NCI-H69 (cell line): ENCODE results near the gene CNTNAP5.

ENCODE experiments used
- DNase-seq: peaks from one replicate; lab custom pipeline; 2025; lab: John Stamatoyannopoulos, UW

The CNTNAP5 gene

DNA sequence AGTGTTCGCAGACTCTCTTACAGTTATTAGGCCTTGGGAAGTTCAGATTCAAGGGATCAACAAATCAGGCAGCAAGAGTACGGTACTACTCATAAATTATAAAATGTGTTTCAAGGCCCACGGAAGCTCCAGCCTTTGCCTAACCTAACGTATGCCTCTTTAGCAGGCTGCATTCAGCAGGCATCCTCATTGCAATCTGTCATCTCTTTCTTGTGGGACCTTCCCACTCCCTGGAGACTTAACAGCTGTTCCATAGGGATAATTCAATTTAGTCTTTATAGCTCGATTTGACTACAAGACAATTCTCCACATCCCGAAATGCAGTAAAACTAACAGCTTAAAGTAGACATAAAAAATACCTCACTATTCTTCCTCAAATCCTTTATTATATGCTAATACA is 453.7 kb downstream of the CNTNAP5 start:
- DNase-seq = no peak

DNA sequence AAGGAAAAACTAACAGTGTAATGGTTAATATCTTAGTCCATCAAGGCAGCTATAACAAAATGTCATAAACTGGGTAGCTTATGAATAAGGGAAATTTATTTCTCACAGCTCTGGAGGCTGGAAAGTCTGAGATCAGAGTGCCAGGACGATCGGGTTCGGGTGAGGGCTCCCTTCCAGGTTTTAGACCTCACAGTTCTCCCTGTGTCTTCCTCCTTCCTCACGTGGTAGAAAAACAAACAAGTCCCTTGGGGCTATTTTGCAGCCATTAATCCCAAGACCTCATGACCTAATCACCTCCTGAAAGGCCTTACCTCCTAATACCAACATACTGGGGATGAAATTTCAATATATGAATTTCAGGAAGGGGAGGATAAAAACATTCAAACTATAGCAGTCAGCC is 455.9 kb downstream of the CNTNAP5 start:
- no peak for DNase-seq

DNA sequence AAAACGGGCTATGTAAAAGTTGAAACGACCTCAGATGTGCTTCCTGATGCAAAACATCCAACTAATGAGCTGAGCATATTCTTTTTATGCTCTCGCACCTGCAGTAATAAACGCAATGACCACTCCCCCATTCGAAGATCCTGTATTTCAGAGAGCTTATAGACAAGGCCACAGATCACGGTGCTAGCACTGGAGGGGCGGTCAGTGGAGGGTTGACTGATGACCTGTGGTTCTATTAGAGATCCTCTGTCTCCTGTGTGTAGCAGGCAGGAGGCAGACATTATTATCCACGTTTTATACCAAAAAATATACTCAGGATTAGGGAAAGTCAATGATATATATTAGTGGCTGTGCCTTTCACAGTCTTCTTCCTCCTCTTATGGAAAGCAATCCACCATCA is 457.0 kb downstream of the CNTNAP5 start:
- no peak for DNase-seq

DNA sequence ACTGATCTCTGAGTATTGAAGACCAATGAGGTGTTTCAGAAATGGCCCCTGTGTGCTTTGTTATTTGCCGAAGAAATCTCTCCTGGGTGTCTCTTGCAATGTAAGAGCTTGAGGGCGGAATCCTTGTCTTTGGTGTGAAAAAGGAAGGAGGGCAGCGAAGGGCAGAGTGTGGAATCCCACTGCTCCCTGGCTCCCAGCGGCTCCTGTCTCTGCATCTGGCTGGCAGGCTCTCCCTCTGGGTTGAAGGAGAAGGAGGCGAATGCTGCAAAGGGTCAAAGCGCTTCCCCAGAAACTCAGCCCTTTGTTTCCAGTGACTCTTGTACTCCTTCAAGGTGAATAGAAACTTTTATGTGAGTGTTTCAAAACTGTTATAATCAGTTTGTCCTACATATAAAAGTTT is 457.5 kb downstream of the CNTNAP5 start:
- DNase-seq = no peak

DNA sequence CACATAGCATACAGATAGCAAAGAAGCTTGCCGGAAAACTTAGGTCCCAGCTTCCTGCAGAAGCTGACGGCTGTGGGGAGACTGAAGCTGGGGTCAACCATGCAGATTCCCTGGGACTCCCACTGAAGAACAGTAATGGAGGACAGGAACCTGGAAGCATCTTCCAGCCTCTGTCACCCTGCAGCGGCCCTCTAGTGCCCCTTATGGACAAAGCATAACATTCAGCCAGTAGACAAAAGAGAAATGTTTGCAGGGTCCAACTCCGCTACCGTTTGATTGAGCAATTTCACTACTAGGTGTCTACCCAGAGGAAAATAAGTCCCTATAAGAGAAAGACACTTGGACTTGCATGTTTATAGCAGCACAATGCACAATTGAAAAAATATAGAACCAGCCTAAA is 460.6 kb downstream of the CNTNAP5 start:
- DNase-seq = no peak

DNA sequence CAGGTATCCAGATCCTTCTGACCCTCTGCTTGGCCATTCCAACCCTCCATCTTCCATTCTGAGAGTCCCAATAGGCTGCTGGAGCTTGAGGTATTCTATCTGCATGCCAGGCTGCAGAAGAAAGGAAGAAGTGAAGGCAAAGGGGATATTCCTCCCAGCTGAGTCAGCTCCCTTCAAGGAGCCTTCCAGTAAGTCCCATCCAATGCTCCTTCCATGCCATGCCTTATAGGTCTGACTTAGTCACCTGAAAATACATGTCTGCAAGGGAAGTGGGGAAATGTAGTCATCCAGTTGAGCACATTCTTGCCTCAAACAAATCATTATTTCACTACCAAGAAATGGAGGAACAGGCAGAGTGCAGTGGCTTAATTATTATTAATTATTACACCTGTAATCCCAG is 464.6 kb downstream of the CNTNAP5 start:
- DNase-seq = no peak

DNA sequence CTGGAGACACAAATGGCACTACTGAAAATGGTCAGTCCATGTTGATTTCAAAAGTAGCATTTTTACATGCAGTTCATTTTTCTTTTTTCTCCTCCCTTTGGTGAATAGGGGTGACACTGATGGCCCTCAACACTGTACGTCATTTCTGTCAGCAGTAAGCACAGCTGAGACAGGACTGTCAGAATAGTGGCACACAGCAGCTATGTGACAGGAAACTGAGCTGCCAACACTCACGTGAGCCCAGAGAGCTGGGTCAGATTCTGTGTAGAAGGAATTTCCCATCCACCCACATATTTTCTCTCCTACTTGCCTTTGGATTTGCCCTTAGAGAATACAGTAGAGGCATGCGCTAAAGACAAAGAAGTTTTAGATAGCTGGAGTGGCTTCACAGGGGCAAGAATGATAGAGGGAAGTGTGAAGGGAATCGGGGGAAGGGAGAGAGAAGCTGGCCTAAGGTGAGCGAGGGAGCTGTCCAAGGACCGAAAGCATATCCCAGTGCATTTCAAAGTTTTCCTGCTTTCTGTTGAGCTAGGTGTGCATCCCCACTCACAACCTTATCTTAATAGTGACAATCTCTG is 476.6 kb downstream of the CNTNAP5 start:
- no peak for DNase-seq

DNA sequence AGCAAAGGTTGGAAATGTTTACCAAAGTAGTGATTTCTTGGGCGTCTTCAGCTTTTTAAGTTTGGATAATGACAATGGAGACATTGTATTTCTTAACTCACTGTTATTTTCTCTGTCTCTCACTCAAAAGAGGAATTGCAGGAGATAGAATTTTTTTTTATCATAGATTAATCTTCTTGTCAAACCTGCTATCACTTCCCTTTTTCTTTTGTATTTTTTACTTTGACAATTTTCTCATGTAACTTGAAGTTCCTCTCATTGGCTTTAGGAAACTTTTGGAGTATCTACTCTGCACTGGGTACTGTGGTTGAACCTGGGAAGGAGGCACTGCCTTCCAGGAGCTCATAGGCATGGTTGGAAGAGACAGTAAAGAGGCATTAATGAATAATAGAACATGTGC is 489.1 kb downstream of the CNTNAP5 start:
- DNase-seq = no peak

DNA sequence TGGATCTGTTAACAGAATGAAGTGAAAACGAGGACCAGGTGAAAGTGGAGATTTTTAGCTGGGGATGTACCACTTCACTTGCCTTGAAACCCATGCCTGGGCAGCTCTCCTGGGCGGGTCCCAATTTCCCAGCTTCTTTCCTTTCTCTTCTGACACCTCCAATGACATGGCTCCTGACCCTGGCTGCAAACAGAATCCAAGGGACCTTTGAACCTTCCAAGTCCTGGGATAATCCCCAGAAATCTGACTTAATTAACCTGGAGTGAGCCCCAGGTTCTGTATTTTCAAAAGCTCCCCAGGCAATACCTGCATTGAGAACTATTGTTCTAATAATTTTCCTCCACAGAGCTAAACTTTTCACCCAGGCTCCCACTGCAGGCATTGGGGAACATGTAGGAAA is 495.9 kb downstream of the CNTNAP5 start:
- DNase-seq = no peak

DNA sequence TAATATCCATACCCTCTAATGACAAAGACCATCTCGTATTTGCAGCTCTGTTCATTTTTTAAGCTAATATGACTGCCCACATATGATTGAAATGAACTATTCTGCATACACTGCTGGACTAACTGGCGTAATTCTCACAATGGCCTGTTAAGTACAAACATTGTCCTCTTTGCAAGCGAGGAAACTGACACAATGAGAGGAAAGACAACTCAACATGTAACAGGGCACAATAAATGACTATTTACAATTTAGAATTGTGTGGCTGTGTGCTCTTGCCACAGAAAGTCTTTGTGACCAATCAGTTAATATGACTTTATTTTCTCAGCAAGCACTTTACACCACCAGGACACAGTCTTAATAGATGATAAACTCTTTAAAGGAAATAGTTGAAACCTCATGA is 498.0 kb downstream of the CNTNAP5 start:
- no peak for DNase-seq

DNA sequence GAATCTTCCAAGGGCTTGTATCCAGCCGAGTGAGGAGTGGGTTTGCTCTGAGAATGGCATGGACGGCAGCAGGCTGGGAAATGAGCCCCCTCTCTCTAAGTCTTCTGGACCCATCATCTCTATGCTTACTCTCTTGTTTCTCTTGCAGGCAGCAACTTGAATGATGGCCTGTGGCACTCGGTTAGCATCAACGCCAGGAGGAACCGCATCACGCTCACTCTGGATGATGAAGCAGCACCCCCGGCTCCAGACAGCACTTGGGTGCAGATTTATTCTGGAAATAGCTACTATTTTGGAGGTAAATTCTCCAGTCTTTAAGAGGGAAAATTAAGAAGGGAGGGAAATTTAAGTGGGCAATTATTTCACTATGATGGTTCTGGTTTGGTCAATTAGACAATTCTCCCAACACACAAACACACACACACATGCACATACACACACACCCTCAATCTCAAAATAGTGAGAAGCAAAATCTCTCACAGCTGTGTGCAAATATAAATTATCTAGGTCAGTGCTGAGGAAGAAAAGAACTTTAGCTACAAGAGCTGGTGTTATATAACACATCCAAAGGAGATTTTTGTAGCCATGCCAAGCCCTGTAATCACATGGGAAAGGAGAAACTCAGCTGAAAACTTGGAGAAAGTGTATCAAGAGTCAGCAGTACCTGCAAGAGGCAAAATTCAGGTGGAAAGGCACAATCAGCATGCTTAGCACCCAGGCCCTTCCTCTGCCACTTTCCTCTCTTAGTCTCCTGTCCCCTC is 499.2 kb downstream of the CNTNAP5 start:
- no peak for DNase-seq

DNA sequence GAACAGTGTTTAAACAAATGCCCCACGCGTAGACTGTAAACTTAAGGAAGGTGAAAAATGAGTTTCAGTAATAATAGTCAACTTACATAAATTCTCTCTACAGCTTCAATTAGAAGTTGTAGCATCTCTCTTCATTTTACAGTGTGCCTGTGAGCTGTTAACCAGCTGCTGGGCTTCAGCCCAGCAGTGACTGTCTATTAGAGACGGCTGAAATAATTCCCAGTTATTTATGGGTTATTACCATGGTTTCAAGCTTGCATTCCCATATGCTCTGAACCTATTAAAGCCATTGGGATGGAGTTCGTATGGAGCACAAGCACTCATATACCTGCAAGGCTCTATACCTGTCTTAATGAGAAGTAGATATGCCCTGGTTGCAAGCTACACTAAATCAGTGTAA is 501.1 kb downstream of the CNTNAP5 start:
- no peak for DNase-seq

DNA sequence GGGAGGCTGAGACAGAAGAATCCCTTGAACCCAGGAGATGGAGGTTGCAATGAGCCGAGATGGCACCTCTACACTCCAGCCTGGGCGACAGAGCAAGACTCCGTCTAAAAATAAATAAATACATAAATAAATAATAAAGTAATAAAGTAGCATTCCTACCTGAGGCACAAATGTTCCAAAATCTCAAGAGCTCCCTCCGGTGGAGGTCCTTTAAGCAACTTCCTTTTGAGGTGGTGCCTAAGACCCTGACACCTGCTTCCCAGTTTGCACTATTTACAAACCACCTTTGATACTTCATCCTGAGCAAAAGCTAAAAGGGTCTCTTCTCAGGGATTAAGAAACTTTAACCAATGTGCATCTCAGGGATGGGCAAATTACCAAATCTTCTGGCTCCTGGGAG is 505.1 kb downstream of the CNTNAP5 start:
- DNase-seq = no peak

DNA sequence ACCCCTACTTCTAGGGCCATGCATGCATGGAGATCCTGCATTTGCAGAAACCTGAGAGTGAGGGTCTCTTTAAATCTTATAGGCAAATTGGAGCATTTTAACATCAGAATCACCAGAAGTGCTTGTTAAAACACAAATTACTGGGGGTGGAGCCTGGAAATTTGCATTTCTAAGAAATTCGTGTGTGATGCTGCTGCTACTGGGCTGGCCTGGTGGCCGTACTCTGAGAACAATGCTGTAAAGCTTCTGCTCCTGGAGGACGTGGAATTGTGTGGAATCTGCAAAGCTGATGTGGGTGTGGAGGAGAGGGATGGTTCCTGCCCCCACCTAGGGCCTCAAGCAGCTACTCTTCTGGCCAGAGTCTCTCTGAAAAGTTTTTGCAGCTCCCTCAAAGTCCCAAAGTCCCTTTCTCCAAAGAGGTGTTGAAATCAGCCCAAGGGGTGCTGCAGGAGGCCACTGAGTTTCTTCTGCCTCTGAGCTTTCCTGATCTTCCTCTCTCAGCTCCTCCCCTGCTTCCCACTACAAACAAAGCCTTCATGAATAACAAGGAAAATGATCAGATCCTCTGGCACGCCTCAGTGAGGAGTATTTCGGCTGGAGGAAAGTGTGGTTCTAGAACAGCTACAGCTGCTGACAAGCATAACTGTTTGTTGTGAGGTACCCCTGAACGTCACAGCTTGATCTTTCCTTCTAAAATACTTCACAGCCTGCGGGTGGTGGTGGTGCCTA is 508.3 kb downstream of the CNTNAP5 start:
- no peak for DNase-seq

DNA sequence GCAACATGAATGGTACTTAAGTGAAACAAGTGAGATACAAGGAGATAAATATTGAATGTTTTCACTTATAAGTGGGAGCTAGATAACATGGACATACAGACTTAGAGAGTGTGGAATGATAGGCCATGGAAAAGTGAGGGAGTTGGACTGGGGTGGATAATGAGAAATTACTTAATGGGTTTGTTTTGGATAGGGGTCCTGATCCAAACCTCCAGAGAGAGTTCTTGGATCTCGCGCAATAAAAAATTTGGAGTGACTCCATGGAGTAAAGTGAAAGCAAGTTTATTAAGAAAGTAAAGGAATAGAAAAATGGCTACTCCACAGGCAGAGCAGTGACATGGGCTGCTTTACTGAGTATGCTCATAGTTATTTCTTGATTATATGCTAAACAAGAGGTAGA is 508.9 kb downstream of the CNTNAP5 start:
- DNase-seq = no peak

DNA sequence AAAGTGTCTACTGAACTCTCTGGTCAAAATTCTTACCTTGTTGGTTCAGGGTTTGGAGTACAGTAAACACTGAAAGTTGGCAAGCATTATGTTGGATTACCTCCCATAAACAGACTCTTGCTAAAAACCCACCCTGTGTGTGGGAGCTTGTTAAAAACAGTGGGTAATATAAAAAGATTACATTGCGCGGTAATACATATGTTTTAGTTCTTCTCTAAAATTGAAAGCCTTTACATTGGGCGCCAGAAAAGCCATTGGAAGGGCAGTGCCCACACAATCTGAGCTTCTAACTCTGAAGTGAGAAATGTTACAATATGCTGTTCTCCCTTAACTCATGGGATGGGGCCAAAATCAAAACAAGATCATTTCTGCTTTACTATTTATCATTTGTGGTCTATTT is 510.7 kb downstream of the CNTNAP5 start:
- no peak for DNase-seq

DNA sequence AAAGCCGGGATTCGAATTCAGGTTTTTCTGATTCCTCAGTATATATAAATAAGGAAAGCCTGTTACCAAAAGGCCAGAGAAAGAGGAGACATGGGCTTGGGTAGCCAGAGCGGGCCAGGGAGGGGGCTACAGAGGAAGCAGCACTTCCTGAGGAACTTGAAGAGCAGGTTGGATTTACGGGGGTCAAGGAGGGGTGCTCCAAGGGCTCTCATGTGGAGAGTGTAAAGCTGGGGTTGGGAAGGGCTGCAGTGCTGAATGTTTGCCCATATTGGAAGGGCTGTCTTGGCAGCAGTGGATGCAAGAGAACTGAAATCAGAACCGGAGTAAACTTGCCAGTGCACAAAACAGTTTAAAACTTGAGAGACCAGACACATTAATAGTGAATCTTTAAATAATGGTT is 511.5 kb downstream of the CNTNAP5 start:
- DNase-seq = no peak

DNA sequence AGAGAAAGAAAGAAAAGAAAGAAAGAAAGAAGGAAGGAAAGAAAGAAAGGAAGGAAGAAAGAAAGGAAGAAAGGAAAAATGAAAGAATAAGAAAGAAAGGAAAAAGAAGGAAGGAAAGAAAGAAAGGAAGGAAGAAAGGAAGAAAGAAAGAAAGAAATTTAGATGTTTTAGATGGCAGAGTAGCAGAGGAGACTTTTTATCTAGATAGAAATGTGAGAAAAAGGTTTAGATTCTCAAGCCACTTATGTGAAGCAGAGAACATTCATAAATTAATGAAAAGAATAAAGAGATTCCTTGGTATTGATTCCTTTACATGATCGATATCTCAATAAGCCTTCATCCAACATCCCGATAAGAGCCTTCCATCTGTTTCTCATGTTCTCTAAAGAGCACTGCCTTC is 513.5 kb downstream of the CNTNAP5 start:
- no peak for DNase-seq

DNA sequence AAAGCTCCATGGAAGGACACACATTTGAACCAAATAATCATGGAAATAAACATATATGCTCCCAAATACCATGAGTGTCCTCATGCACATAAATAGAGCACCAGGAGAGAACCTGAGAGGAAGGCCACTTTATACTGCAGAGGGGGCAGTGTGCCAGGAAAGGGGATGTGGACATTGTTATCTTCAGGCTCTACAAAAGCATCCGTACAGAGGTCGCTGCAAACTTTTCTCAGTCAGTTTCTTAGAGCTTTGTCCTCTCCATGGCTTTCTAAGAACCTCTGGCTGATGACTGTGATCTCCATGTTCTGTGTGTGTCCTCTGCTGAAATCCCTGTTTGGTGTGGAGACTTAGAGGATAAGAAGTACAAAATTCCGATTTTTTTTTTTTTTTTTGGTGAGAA is 515.7 kb downstream of the CNTNAP5 start:
- no peak for DNase-seq

DNA sequence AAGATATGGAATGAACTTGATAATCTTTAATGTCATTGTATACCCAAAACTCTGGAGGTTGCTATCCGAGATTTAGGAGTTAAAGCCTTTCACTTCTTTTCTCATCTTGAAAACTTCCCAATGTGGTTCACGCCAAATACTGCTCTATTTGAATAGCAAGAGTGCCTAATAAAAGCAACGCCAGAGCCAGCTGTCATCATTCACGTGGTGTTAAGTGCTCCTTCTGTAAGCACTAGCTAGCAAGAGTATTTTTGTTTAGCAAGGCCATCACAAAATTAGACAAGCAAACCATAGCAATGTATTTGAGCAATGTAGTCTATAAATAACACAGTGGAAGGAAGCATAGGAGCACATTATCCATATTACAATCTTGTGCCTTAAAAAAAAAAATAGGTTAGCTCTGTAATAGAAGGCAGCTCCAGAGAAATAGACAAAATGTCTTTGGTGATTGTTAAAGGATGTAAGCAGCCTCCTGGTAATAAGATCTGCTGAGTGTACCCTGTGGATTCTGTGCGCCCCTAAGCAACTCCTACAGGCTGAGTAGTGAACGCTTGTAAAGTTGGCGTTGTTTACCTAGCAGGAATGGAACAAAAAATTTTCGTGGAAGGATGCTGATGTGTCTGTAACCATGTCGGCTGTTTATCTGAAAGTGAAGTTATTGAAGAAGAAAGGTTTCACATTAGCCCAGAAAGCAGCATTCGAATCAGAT is 518.0 kb downstream of the CNTNAP5 start:
- DNase-seq = no peak

DNA sequence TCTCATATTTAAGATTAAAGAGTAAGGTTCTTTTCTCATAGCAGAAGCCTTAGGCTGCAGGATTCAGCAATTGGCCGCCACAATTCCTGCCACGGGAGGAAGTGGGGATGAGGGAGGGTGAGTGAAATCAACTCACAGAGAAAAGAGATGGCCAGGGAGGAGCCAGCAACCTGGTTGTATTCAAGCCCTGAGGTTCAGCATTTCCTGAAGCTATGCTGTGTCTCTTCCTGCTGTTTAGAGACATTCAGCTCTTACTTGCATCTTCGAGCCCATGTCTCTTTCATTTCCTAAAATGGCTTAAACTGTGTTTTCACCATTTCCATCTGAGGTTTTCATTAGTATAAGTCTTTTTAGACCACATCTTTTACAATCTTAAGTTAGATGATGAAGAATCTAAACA is 522.6 kb downstream of the CNTNAP5 start:
- no peak for DNase-seq

DNA sequence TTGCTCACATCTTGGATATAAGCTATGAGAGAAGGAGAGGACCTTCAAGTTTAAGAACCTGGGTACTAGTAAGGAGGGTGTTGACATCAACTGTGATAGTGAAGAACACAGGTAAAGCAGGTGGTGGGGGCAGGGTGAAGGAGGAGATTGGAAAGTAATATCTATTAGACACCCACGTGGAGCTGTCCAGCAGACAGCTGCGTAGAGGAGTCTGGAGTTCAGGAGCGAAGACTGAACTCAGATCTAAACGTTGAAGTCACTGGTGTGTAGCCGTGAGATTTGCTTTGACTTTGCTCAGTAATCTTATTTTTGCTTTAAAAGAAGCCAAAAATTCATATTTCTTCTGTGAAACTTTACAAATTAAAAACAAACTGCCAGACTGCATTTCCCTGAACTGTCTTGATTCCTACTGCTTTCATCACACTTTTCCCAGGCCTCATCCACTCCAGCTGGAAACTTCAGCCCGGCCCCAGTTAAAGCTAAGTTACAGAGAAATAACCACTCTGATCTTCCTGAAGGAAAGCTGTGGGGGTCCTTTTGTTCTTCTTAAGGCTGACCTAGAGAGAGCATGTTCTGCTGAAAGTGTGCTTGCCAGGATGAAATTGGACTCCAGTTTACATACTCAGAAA is 533.3 kb downstream of the CNTNAP5 start:
- DNase-seq = no peak
